Trophoblast cell (in vitro differentiated cells and primary cell): ENCODE data around the gene MCCC2.
"Not testable (repeated sequence)": the region's sequence is repeated elsewhere in the genome, so short reads cannot be mapped to it uniquely, and the experiment has no call there.

Experiments
- DNase-seq, 2 donors: peaks; one replicate each; pipeline ENCODE4 v3.0.0-alpha.2; 2016
- H2AFZ ChIP-seq: 2 replicates; pipeline ENCODE4 v1.6.1; 2013; ENCODE audit warnings: low read length, moderate library complexity, mild to moderate bottlenecking; ENCODE audit not compliant: insufficient read depth, poor library complexity
- H2AK5ac ChIP-seq: 2 replicates; pipeline ENCODE4 v1.6.1; 2013; ENCODE audit warnings: mild to moderate bottlenecking, low read length
- H2BK120ac ChIP-seq: 2 replicates; pipeline ENCODE4 v1.6.1; 2013; ENCODE audit warnings: low read length, mild to moderate bottlenecking, moderate library complexity; ENCODE audit not compliant: insufficient read depth, poor library complexity
- H2BK12ac ChIP-seq: 2 replicates; pipeline ENCODE4 v1.6.1; 2013; ENCODE audit warnings: mild to moderate bottlenecking, low read length, moderate library complexity
- H2BK5ac ChIP-seq: 2 replicates; pipeline ENCODE4 v1.6.1; 2013; ENCODE audit warnings: low read length, low read depth, moderate library complexity, mild to moderate bottlenecking; ENCODE audit not compliant: poor library complexity
- H3K14ac ChIP-seq: 2 replicates; pipeline ENCODE4 v1.6.1; 2013; ENCODE audit warnings: mild to moderate bottlenecking, low read length
- H3K18ac ChIP-seq: 2 replicates; pipeline ENCODE4 v1.6.1; 2013; ENCODE audit warnings: mild to moderate bottlenecking, low read length
- H3K23ac ChIP-seq: 2 replicates; pipeline ENCODE4 v1.6.1; 2013; ENCODE audit warnings: low read length
- H3K27ac ChIP-seq: 2 replicates; pipeline ENCODE4 v1.5.1; 2013; ENCODE audit warnings: low read depth, mild to moderate bottlenecking, inconsistent platforms, low read length, moderate library complexity
- H3K27me3 ChIP-seq: 2 replicates; pipeline ENCODE4 v1.6.1; 2013; ENCODE audit warnings: inconsistent platforms, mild to moderate bottlenecking, low read length, moderate library complexity; ENCODE audit not compliant: insufficient read depth
- H3K36me3 ChIP-seq, 2 experiments: 1 replicate in 1 of 2; 2 replicates in 1 of 2; pipeline ENCODE4 v1.6.1; 2013; ENCODE audit warnings: low read length in 2 of 2, mild to moderate bottlenecking in 2 of 2, moderate library complexity in 1 of 2; ENCODE audit not compliant: insufficient read depth in 2 of 2, control insufficient read depth in 1 of 2
- H3K4ac ChIP-seq: 2 replicates; pipeline ENCODE4 v1.6.1; 2013; ENCODE audit warnings: low read depth, mild to moderate bottlenecking, low read length, moderate library complexity
- H3K4me1 ChIP-seq, 2 experiments: 1 replicate in 1 of 2; 2 replicates in 1 of 2; pipeline ENCODE4 v1.6.1; 2013; ENCODE audit warnings: low read length in 2 of 2, mild to moderate bottlenecking in 2 of 2, moderate library complexity in 1 of 2; ENCODE audit not compliant: insufficient read depth in 2 of 2, control insufficient read depth in 1 of 2
- H3K4me2 ChIP-seq: 2 replicates; pipeline ENCODE4 v1.6.1; 2013; ENCODE audit warnings: inconsistent platforms, mild to moderate bottlenecking, low read length, moderate library complexity
- H3K4me3 ChIP-seq: 2 replicates; pipeline ENCODE4 v1.5.1; 2013; ENCODE audit warnings: mild to moderate bottlenecking, low read depth, low read length, inconsistent platforms
- H3K79me1 ChIP-seq: one replicate; pipeline ENCODE4 v1.6.1; 2013; ENCODE audit warnings: low read length
- H3K79me2 ChIP-seq: 2 replicates; pipeline ENCODE4 v1.6.1; 2013; ENCODE audit warnings: low read length, mild to moderate bottlenecking; ENCODE audit not compliant: control insufficient read depth, insufficient read depth, poor library complexity
- H3K9ac ChIP-seq: 2 replicates; pipeline ENCODE4 v1.6.1; 2013; ENCODE audit warnings: mild to moderate bottlenecking, low read length
- H3K9me3 ChIP-seq: 2 replicates; pipeline ENCODE4 v1.6.1; 2013; ENCODE audit warnings: low read depth, mild to moderate bottlenecking, control low read depth, inconsistent platforms, low read length; ENCODE audit not compliant: insufficient read depth
- H4K12ac ChIP-seq: 2 replicates; pipeline ENCODE4 v1.6.1; 2013; ENCODE audit warnings: low read depth, mild to moderate bottlenecking, low read length, moderate library complexity
- H4K8ac ChIP-seq: 2 replicates; pipeline ENCODE4 v1.6.1; 2013; ENCODE audit warnings: low read depth, mild to moderate bottlenecking, low read length, moderate library complexity
- H4K91ac ChIP-seq: one replicate; pipeline ENCODE4 v1.6.1; 2013; ENCODE audit warnings: low read depth, mild to moderate bottlenecking, low read length, moderate library complexity
- WGBS: extraction: QIAGEN DNeasy Blood & Tissue Kit; methylation state at CpG from one replicate; pipeline ENCODE4 v1.1.7; 2013; ENCODE audit warnings: missing lambda C conversion rate; ENCODE audit not compliant: insufficient read length, insufficient coverage; ENCODE audit errors: extremely low coverage; 5-methylcytosine and 5-hydroxymethylcytosine counted together

The MCCC2 gene

GRCh38 chr5:71658916-71659662, 71.9 kb downstream of the MCCC2 start:
- Histone ChIP-seq H3K14ac (no peak overlapping the region), H4K8ac (no peak overlapping the region), H2BK120ac (no peak overlapping the region), H3K9me3 (no peaks in the 10 kb centered on the region), H2AFZ (no peak overlapping the region), H3K18ac (no peak overlapping the region), H3K4ac (no peak overlapping the region), H3K23ac (no peak overlapping the region), H2BK5ac (no peak overlapping the region), H4K12ac (no peak overlapping the region), H3K79me1 (no peaks in the 10 kb centered on the region), H3K9ac (no peak overlapping the region), H2BK12ac (no peak overlapping the region), H3K4me3 (no peak overlapping the region), H4K91ac (no peak overlapping the region), H3K4me2 (no peak overlapping the region), H3K27me3 (no peaks in the 10 kb centered on the region), H3K79me2 (no peaks in the 10 kb centered on the region), H3K27ac (no peak overlapping the region), H2AK5ac (no peak overlapping the region), H3K36me3 (no peaks in the 10 kb centered on the region), H3K4me1 (no peaks in the 10 kb centered on the region)
- peak in 1 of 2 donors; percentile 9 for DNase-seq
- no CpG with 5 or more reads among the region's 3 CpGs for WGBS

- no CpG with 5 or more reads among the region's 11 CpGs for WGBS
Observed at GRCh38 chr5:71662381-71662780, 75.2 kb downstream of the MCCC2 start.

GRCh38 chr5:71663191-71663969, 76.2 kb downstream of the MCCC2 start:
- Histone ChIP-seq H2AFZ (no peak overlapping the region), H3K4me3 (no peak overlapping the region), H4K8ac (no peak overlapping the region), H3K36me3 (no peaks in the 10 kb centered on the region), H3K27ac (no peak overlapping the region), H3K4me2 (no peak overlapping the region), H3K4ac (no peak overlapping the region), H3K79me1 (no peaks in the 10 kb centered on the region), H4K12ac (no peak overlapping the region), H3K4me1 (no peaks in the 10 kb centered on the region), H2AK5ac (no peak overlapping the region), H3K14ac (no peak overlapping the region), H2BK120ac (no peak overlapping the region), H4K91ac (no peak overlapping the region), H3K9ac (no peak overlapping the region), H3K79me2 (no peaks in the 10 kb centered on the region), H2BK5ac (no peak overlapping the region), H3K27me3 (no peaks in the 10 kb centered on the region), H2BK12ac (no peak overlapping the region), H3K18ac (no peak overlapping the region), H3K9me3 (no peaks in the 10 kb centered on the region), H3K23ac (no peak overlapping the region)
- DNase-seq: no peak
- no CpG with 5 or more reads among the region's 6 CpGs for WGBS

More at GRCh38 chr5:71662381-71662780, 75.2 kb downstream of the MCCC2 start:
- no peak overlapping the region for H3K18ac ChIP-seq
- no peak overlapping the region for H2BK5ac ChIP-seq
- H3K4me3 ChIP-seq: no peak overlapping the region
- DNase-seq: no peak
- H2AFZ ChIP-seq: no peak overlapping the region
- H3K14ac ChIP-seq: no peak overlapping the region
- H3K27ac ChIP-seq: no peak overlapping the region
- H3K79me2 ChIP-seq: no peaks in the 10 kb centered on the region
- H2BK120ac ChIP-seq: no peak overlapping the region
- H3K4me1 ChIP-seq: no peaks in the 10 kb centered on the region
- H3K4ac ChIP-seq: no peak overlapping the region
- no peaks in the 10 kb centered on the region for H3K79me1 ChIP-seq
- no peaks in the 10 kb centered on the region for H3K36me3 ChIP-seq
- no peak overlapping the region for H2AK5ac ChIP-seq
- no peak overlapping the region for H4K12ac ChIP-seq
- H2BK12ac ChIP-seq: no peak overlapping the region
- no peak overlapping the region for H3K4me2 ChIP-seq
- no peaks in the 10 kb centered on the region for H3K27me3 ChIP-seq
- H3K9ac ChIP-seq: no peak overlapping the region
- H4K8ac ChIP-seq: no peak overlapping the region
- H3K9me3 ChIP-seq: no peaks in the 10 kb centered on the region
- no peak overlapping the region for H3K23ac ChIP-seq
- H4K91ac ChIP-seq: no peak overlapping the region

- H3K27ac ChIP-seq, H3K23ac ChIP-seq, H3K14ac ChIP-seq, H3K4me1 ChIP-seq, H3K9ac ChIP-seq, H3K18ac ChIP-seq, H2BK120ac ChIP-seq, H4K12ac ChIP-seq, H3K27me3 ChIP-seq, H3K4ac ChIP-seq, H3K9me3 ChIP-seq, H3K4me2 ChIP-seq, H2BK5ac ChIP-seq, H3K79me1 ChIP-seq, H3K79me2 ChIP-seq, H3K4me3 ChIP-seq, H4K91ac ChIP-seq, H2BK12ac ChIP-seq, H3K36me3 ChIP-seq, H2AK5ac ChIP-seq, H4K8ac ChIP-seq, H2AFZ ChIP-seq: not testable (repeated sequence)
- WGBS: no CpG with 5 or more reads among the region's 3 CpGs
- peak in 1 of 2 donors; percentile 34 for DNase-seq
Observed at GRCh38 chr5:71664615-71665014, 77.5 kb downstream of the MCCC2 start.
